NCI-H1105 treated with DMSO at 0.1 percent for 48 hours (cell line): Measurements from ENCODE around the gene TXNDC9.
"Not testable (repeated sequence)": the region's sequence is repeated elsewhere in the genome, so short reads cannot be mapped to it uniquely, and the experiment has no call there.

Experiments used
- DNase-seq: peaks from one replicate; lab custom pipeline; 2025; lab: John Stamatoyannopoulos, UW

Gene TXNDC9

GRCh38 chr2:99335911-99336803, at the start of gene TXNDC9:
Gene TXNDC9, minus strand, starts transcription at chr2:99336333. Its CDS starts 3,123 bp downstream, at chr2:99333210.
- peak; percentile 98 for DNase-seq

- peak; percentile 2 for DNase-seq
Observed at GRCh38 chr2:99382143-99382542, 46.0 kb upstream of the TXNDC9 start.

- DNase-seq, result no peak
Observed at GRCh38 chr2:99380376-99381010, 44.4 kb upstream of the TXNDC9 start.

GRCh38 chr2:99377879-99378278, 41.7 kb upstream of the TXNDC9 start:
- no peak for DNase-seq

GRCh38 chr2:99376254-99376864, 40.2 kb upstream of the TXNDC9 start:
- DNase-seq, result no peak

- no peak for DNase-seq
Observed at GRCh38 chr2:99374747-99375146, 38.6 kb upstream of the TXNDC9 start.

- DNase-seq, result no peak
Observed at GRCh38 chr2:99373144-99373543, 37.0 kb upstream of the TXNDC9 start.

- not testable (repeated sequence) for DNase-seq
Observed at GRCh38 chr2:99368854-99369253, 32.7 kb upstream of the TXNDC9 start.

- no peak for DNase-seq
Observed at GRCh38 chr2:99365661-99366060, 29.5 kb upstream of the TXNDC9 start.

- no peak for DNase-seq
Observed at GRCh38 chr2:99356853-99357252, 20.7 kb upstream of the TXNDC9 start.

- not testable (repeated sequence) for DNase-seq
Observed at GRCh38 chr2:99354825-99355224, 18.7 kb upstream of the TXNDC9 start.

GRCh38 chr2:99354070-99354469, 17.9 kb upstream of the TXNDC9 start:
- DNase-seq, result no peak

- DNase-seq, result no peak
Observed at GRCh38 chr2:99350194-99350593, 14.1 kb upstream of the TXNDC9 start.

GRCh38 chr2:99348173-99348572, 12.0 kb upstream of the TXNDC9 start:
- DNase-seq, result no peak

GRCh38 chr2:99346218-99346617, 10.1 kb upstream of the TXNDC9 start:
- DNase-seq, result no peak

GRCh38 chr2:99345446-99345845, 9.3 kb upstream of the TXNDC9 start:
- DNase-seq, result not testable (repeated sequence)

GRCh38 chr2:99342536-99342935, 6.4 kb upstream of the TXNDC9 start:
- DNase-seq, result no peak

- no peak for DNase-seq
Observed at GRCh38 chr2:99340669-99341236, 4.6 kb upstream of the TXNDC9 start.

GRCh38 chr2:99338029-99338585, 2.0 kb upstream of the TXNDC9 start:
- peak; percentile 17 for DNase-seq

- DNase-seq, result peak; percentile 91
Observed at GRCh38 chr2:99337113-99338028, 1.2 kb upstream of the TXNDC9 start, which contains the start of gene EIF5B. Gene EIF5B, plus strand, starts transcription at chr2:99337389. Its CDS starts 166 bp downstream, at chr2:99337555.

GRCh38 chr2:99336804-99337112, 625 bp upstream of the TXNDC9 start:
- DNase-seq, result no peak
